ENCODE data around the gene MIX23. TPM values are rescaled to one million over a fixed set of nuclear protein-coding genes. Genes with fewer than 3 reads are reported as not detected.

Gene MIX23
- total and polyA plus RNA-seq, 7 donors = 34.9 to 134 (median 50.3) TPM

DNA sequence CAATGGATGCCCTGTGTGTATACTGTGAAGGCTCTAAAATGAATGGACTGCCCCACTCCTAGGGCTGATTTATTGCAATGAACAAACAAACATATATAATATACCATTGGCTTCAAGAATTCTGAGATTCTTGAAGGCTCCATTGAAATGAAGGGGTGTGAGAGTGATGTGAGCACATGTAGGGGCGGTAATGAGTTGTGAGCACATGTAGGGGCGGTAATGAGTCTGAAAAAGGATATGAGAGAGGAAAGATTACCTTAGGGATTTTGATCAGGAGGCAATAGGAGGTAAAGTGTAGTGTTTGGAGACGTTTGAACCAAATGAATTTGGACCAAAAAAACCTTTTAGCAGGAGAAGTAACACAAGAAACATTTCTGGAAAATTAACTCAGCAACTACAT is 4.7 kb upstream of the MIX23 start:
- no peaks in the 10 kb centered on the region for H3K27me3 ChIP-seq (ENCODE audit: insufficient read depth in 3 of 3, low read length in 2 of 3)
- H3K27ac ChIP-seq = no peak overlapping the region
- DNase-seq (no peak), ATAC-seq (no peak)
- H3K36me3 ChIP-seq (ENCODE audit: insufficient read depth in 1 of 2, low read depth in 1 of 2) = no peaks in the 10 kb centered on the region
- H3K4me1 ChIP-seq = peaks cover 7% of the 10 kb centered on the region
- WGBS, 3 donors = 73 to 89% (median 74%) methylated on average over 3 of the region's 3 CpGs
- no peaks in the 10 kb centered on the region for H3K9me3 ChIP-seq
- intact Hi-C loops (cut with DNase I) = loop anchor here in 1 of 2 donors (10.0 kb wide), 2 partner anchors 553 to 843 kb away; partner anchors contain the start of genes EAF2, IQCB1 and POLQ
- no peak overlapping the region for H3K4me3 ChIP-seq
- TF ChIP-seq, protein P1, sequence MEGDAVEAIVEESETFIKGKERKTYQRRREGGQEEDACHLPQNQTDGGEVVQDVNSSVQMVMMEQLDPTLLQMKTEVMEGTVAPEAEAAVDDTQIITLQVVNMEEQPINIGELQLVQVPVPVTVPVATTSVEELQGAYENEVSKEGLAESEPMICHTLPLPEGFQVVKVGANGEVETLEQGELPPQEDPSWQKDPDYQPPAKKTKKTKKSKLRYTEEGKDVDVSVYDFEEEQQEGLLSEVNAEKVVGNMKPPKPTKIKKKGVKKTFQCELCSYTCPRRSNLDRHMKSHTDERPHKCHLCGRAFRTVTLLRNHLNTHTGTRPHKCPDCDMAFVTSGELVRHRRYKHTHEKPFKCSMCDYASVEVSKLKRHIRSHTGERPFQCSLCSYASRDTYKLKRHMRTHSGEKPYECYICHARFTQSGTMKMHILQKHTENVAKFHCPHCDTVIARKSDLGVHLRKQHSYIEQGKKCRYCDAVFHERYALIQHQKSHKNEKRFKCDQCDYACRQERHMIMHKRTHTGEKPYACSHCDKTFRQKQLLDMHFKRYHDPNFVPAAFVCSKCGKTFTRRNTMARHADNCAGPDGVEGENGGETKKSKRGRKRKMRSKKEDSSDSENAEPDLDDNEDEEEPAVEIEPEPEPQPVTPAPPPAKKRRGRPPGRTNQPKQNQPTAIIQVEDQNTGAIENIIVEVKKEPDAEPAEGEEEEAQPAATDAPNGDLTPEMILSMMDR (IDR thresholded peaks at IDR 0.05) = no peak

GRCh38 chr3:122383771-122384697 is 1.0 kb upstream of the MIX23 start, which contains the start of gene FAM162A:
Gene FAM162A, plus strand, starts transcription at chr3:122384182. Its CDS starts 84 bp downstream, at chr3:122384266.
- Histone ChIP-seq H3K9me3 (no peaks in the 10 kb centered on the region), H3K27me3 (ENCODE audit: insufficient read depth in 3 of 3, low read length in 2 of 3) (no peaks in the 10 kb centered on the region), H3K4me1 (peaks cover 17% of the 10 kb centered on the region), H3K36me3 (ENCODE audit: insufficient read depth in 1 of 2, low read depth in 1 of 2) (no peaks in the 10 kb centered on the region), H3K27ac (peak within 1 kb of the TSS; percentile 96), H3K4me3 (peak within 1 kb of the TSS; percentile 81)
- ATAC-seq (peak; percentile 96 to 98 (median 96)), DNase-seq (peak; percentile 95 to 97)
- TF ChIP-seq, protein P1 (IDR thresholded peaks at IDR 0.05) = peak; percentile 49
- WGBS, 3 donors = 0 to 1% (median 0%) methylated on average over 39 to 52 of the region's 52 CpGs
- intact Hi-C loops (cut with DNase I) = loop anchor here in 1 of 2 donors (10.0 kb wide), 2 partner anchors 549 to 839 kb away; partner anchors contain the start of genes EAF2, IQCB1 and POLQ

DNA sequence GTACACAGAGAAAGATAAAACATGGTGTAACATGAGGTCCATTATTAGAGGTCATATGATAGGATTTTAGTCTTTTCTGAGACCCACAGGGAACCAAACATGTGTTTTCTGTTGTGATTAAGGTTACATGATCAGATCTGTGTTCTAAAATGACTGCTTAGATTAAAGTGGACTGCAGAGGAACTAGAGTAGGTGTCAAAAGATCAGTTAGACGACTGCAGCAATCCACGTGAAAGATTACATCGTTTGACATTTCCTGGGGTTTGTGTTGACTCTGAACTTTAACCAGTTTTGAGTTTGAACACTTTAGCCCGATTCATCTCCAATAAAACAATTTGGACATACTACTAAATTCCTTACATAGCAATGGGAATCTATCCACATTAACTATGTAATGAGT is 5.1 kb downstream of the MIX23 start:
- no peak for ATAC-seq
- intact Hi-C loops (cut with DNase I) = no loop called here
- Histone ChIP-seq H3K27ac (no peak overlapping the region), H3K4me1 (peaks cover 9% of the 10 kb centered on the region), H3K4me3 (no peak overlapping the region), H3K27me3 (ENCODE audit: insufficient read depth in 3 of 3, low read length in 2 of 3) (no peaks in the 10 kb centered on the region), H3K9me3 (no peaks in the 10 kb centered on the region), H3K36me3 (ENCODE audit: insufficient read depth in 1 of 2, low read depth in 1 of 2) (peaks cover 0 to 7% of the 10 kb centered on the region in 2 donors)
- TF ChIP-seq, protein P1 (IDR thresholded peaks at IDR 0.05) = no peak
- WGBS, 3 donors = 70 to 87% (median 70%) methylated on average over 4 of the region's 4 CpGs
- DNase-seq = no peak

DNA sequence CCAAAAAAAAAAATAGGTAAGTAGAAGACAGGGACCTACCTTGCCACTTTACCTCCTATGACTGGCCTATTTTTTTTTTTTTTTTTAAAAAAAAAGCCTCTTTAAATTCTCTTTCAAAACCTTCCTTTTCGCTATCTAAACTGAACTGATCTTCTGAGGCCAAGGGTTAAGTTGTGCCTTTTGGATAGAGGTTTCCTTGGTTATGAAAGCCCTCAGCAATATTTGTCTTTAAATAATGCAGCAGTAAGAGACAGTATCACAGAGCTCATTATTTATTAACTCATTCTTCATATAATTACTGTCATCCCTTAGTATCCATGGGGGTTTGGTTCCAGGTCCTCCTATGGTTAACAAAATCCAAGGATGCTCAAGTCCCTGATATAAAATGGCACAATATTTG is 9.0 kb downstream of the MIX23 start:
- ATAC-seq = no peak
- H3K27ac ChIP-seq = no peak overlapping the region
- intact Hi-C loops (cut with DNase I) = no loop called here
- H3K27me3 ChIP-seq (ENCODE audit: insufficient read depth in 3 of 3, low read length in 2 of 3) = no peaks in the 10 kb centered on the region
- 94 to 100% (median 100%) methylated on average over 1 of the region's 1 CpG for WGBS, 3 donors
- no peaks in the 10 kb centered on the region for H3K4me1 ChIP-seq
- no peaks in the 10 kb centered on the region for H3K9me3 ChIP-seq
- no peak overlapping the region for H3K4me3 ChIP-seq
- peaks cover 2 to 31% of the 10 kb centered on the region in 2 donors for H3K36me3 ChIP-seq (ENCODE audit: insufficient read depth in 1 of 2, low read depth in 1 of 2)
- TF ChIP-seq, protein P1 (IDR thresholded peaks at IDR 0.05) = no peak
- no peak for DNase-seq

Data from psoas muscle (tissue), 8 donors.